Progenitor cell of endocrine pancreas (in vitro differentiated cells): Measurements from ENCODE around the gene P3H1. TPM values are rescaled to one million over a fixed set of nuclear protein-coding genes. Genes with fewer than 3 reads are reported as not detected.

Experiments
- DNase-seq: peaks from one replicate; pipeline ENCODE4 v3.0.0; 2021; ENCODE audit warnings: low spot score; ENCODE audit not compliant: unreplicated experiment
- H3K27ac Mint-ChIP-seq: 2 replicates; pipeline ENCODE4 v1.8.0; 2021; ENCODE audit warnings: mild to moderate bottlenecking, moderate library complexity, mixed read lengths
- H3K27me3 Mint-ChIP-seq: 2 replicates; pipeline ENCODE4 v1.8.0; 2021; ENCODE audit warnings: mixed read lengths
- H3K36me3 Mint-ChIP-seq: 2 replicates; pipeline ENCODE4 v1.8.0; 2022; ENCODE audit warnings: mixed read lengths; ENCODE audit not compliant: insufficient read depth
- H3K4me1 Mint-ChIP-seq: 2 replicates; pipeline ENCODE4 v1.8.0; 2021; ENCODE audit warnings: low read depth, mixed read lengths
- H3K4me3 Mint-ChIP-seq: 2 replicates; pipeline ENCODE4 v1.8.0; 2021; ENCODE audit warnings: low read depth, mild to moderate bottlenecking, moderate library complexity, mixed read lengths
- H3K9me3 Mint-ChIP-seq: 2 replicates; pipeline ENCODE4 v1.8.0; 2021; ENCODE audit warnings: low read depth, mixed read lengths
- CTCF ChIP-seq: fragments of 200-600 bp; sonication (generic); IDR thresholded peaks from one replicate; pipeline ENCODE4 v1.5.0; 2021; ENCODE audit warnings: antibody characterized with exemption, mild to moderate bottlenecking; ENCODE audit not compliant: unreplicated experiment
- total RNA-seq: library from RNA; stranded (reverse); gene quantifications from 2 replicates; pipeline ENCODE4 v1.2.1, GENCODE V29; 2021

P3H1 gene
- total RNA-seq, 1 donor from 2014 or later: 72.9 TPM

- H3K4me3 Mint-ChIP-seq: no peak overlapping the region
- no peak for DNase-seq
- H3K27ac Mint-ChIP-seq: no peak overlapping the region
- no peaks in the 10 kb centered on the region for H3K27me3 Mint-ChIP-seq
- peaks cover 13% of the 10 kb centered on the region for H3K4me1 Mint-ChIP-seq
- no peak for TF ChIP-seq CTCF
- H3K36me3 Mint-ChIP-seq: no peaks in the 10 kb centered on the region
- H3K9me3 Mint-ChIP-seq: no peaks in the 10 kb centered on the region
These were observed 25.1 kb downstream of the P3H1 start for GRCh38 chr1:42741706-42742105.

GRCh38 chr1:42740851-42741580 is 25.8 kb downstream of the P3H1 start:
- Mint-ChIP-seq H3K27me3 (no peaks in the 10 kb centered on the region), H3K4me3 (peak overlapping the region; percentile 49), H3K9me3 (no peaks in the 10 kb centered on the region), H3K36me3 (no peaks in the 10 kb centered on the region), H3K27ac (no peak overlapping the region), H3K4me1 (peaks cover 13% of the 10 kb centered on the region)
- DNase-seq: no peak
- no peak for TF ChIP-seq CTCF

GRCh38 chr1:42739753-42740700 is 26.8 kb downstream of the P3H1 start, which contains the start of gene CLDN19:
CLDN19 (minus strand) TSS chr1:42740236; CDS start chr1:42740063, 173 bp downstream.
- H3K27me3 Mint-ChIP-seq: no peaks in the 10 kb centered on the region
- H3K36me3 Mint-ChIP-seq: no peaks in the 10 kb centered on the region
- peak within 1 kb of the TSS; percentile 59 for H3K4me3 Mint-ChIP-seq
- H3K9me3 Mint-ChIP-seq: no peaks in the 10 kb centered on the region
- peak within 1 kb of the TSS; percentile 73 for H3K27ac Mint-ChIP-seq
- peaks cover 13% of the 10 kb centered on the region for H3K4me1 Mint-ChIP-seq
- TF ChIP-seq CTCF: no peak
- peak; percentile 43 for DNase-seq

GRCh38 chr1:42738678-42739226 is 28.1 kb downstream of the P3H1 start:
- no peak for DNase-seq
- Mint-ChIP-seq H3K4me1 (peaks cover 13% of the 10 kb centered on the region), H3K36me3 (no peaks in the 10 kb centered on the region)

More at GRCh38 chr1:42738678-42739226, 28.1 kb downstream of the P3H1 start:
- Mint-ChIP-seq H3K27me3 (no peaks in the 10 kb centered on the region), H3K27ac (no peak overlapping the region), H3K4me3 (no peak overlapping the region), H3K9me3 (no peaks in the 10 kb centered on the region)
- TF ChIP-seq CTCF: no peak
